Measurements from ENCODE around the gene NXPH3.

- TF ChIP-seq SP1 (IDR thresholded peaks at IDR 0.05) (no peak), HDGF (IDR thresholded peaks at IDR 0.05; ENCODE audit: borderline replicate concordance) (no peak)
These were observed 45.6 kb upstream of the NXPH3 start for GRCh38 chr17:49530118-49530517.

All from HEK293T (cell line).